CD4-positive, alpha-beta memory T cell (primary cell): ENCODE data around the gene SF3B1. TPM values are rescaled to one million over a fixed set of nuclear protein-coding genes. Genes with fewer than 3 reads are reported as not detected.
A peak's percentile ranks its signal among the peaks of the same experiment; 100 is the strongest.

ENCODE experiments used
- CTCF ChIA-PET: fragments of 350-600 bp; sonication (Branson Sonifier 250); formaldehyde crosslinking; loops from one replicate; lab custom pipeline; 2021; ENCODE audit warnings: inconsistent platforms; ENCODE audit not compliant: partially characterized antibody; lab: Charles Lee
- POLR2A ChIA-PET: fragments of 350-600 bp; sonication (Branson Sonifier 250); formaldehyde crosslinking; loops from one replicate; lab custom pipeline; 2021; ENCODE audit not compliant: partially characterized antibody; lab: Charles Lee
- DNase-seq, 5 donors: peaks; one replicate each; pipeline versions ENCODE4 v3.0.0 to v3.0.0-alpha.2; 2020 to 2022; ENCODE audit warnings: mixed read lengths in 1 of 5
- H3K27ac ChIP-seq: one replicate; pipeline ENCODE4 v1.7.0; 2013; ENCODE audit warnings: low read depth, low read length
- H3K27me3 ChIP-seq: 2 replicates; pipeline ENCODE4 v1.7.0; 2013; ENCODE audit warnings: mild to moderate bottlenecking, low read length, moderate library complexity; ENCODE audit not compliant: insufficient read depth
- H3K36me3 ChIP-seq: 2 replicates; pipeline ENCODE4 v1.7.0; 2013; ENCODE audit warnings: mild to moderate bottlenecking, low read length, moderate library complexity; ENCODE audit not compliant: insufficient read depth
- H3K4me1 ChIP-seq: 2 replicates; pipeline ENCODE4 v1.7.0; 2013; ENCODE audit warnings: mild to moderate bottlenecking, low read length, moderate library complexity; ENCODE audit not compliant: insufficient read depth
- H3K4me3 ChIP-seq, 2 donors: one replicate each; pipeline ENCODE4 v1.7.0; 2013; ENCODE audit warnings: low read length in 2 of 2, mild to moderate bottlenecking in 1 of 2
- H3K9me3 ChIP-seq, 2 donors: one replicate each; pipeline ENCODE4 v1.7.0; 2013; ENCODE audit warnings: low read length in 2 of 2, control low read depth in 1 of 2; ENCODE audit not compliant: control insufficient read depth in 1 of 2
- H3K27ac Mint-ChIP-seq, 7 donors: one replicate each; pipeline ENCODE4 v1.8.0; 2020 to 2021; ENCODE audit warnings: mixed read lengths in 7 of 7, mild to moderate bottlenecking in 6 of 7, inconsistent platforms in 3 of 7, moderate library complexity in 3 of 7
- H3K27me3 Mint-ChIP-seq, 2 donors: one replicate each; pipeline ENCODE4 v1.8.0; 2020 to 2021; ENCODE audit warnings: mixed read lengths in 2 of 2
- H3K36me3 Mint-ChIP-seq, 2 donors: one replicate each; pipeline ENCODE4 v1.8.0; 2020 to 2021; ENCODE audit warnings: mixed read lengths in 2 of 2, inconsistent platforms in 1 of 2, mild to moderate bottlenecking in 1 of 2
- H3K4me1 Mint-ChIP-seq, 4 donors: one replicate each; pipeline ENCODE4 v1.8.0; 2020 to 2021; ENCODE audit warnings: mixed read lengths in 4 of 4, mild to moderate bottlenecking in 1 of 4
- H3K4me3 Mint-ChIP-seq, 8 donors: one replicate each; pipeline ENCODE4 v1.8.0; 2020 to 2021; ENCODE audit warnings: mixed read lengths in 8 of 8, mild to moderate bottlenecking in 7 of 8, moderate library complexity in 6 of 8, inconsistent platforms in 3 of 8
- H3K9me3 Mint-ChIP-seq, 8 donors: one replicate each; pipeline ENCODE4 v1.8.0; 2020 to 2021; ENCODE audit warnings: mixed read lengths in 8 of 8, mild to moderate bottlenecking in 5 of 8, inconsistent platforms in 3 of 8, moderate library complexity in 1 of 8
- intact Hi-C: fragments of 100-400 bp; cut with micrococcal nuclease; formaldehyde crosslinking; loops from one replicate; pipeline ENCODE4 v1.15.1; 2023
- polyA plus RNA-seq, 2 donors: library from polyadenylated mRNA; unstranded; fragments of 300-500 nt; fragmentation: Illumina TruSeq; gene quantifications; one replicate each; pipeline ENCODE4 v1.2.3, GENCODE V29; 2021
- total RNA-seq, 2 experiments: library from RNA; stranded (reverse); gene quantifications; one replicate each; pipeline ENCODE4 v1.2.3, GENCODE V29; 2021

The SF3B1 gene
- total and polyA plus RNA-seq, 4 experiments from 2014 or later: 103 to 604 (median 378) TPM

DNA sequence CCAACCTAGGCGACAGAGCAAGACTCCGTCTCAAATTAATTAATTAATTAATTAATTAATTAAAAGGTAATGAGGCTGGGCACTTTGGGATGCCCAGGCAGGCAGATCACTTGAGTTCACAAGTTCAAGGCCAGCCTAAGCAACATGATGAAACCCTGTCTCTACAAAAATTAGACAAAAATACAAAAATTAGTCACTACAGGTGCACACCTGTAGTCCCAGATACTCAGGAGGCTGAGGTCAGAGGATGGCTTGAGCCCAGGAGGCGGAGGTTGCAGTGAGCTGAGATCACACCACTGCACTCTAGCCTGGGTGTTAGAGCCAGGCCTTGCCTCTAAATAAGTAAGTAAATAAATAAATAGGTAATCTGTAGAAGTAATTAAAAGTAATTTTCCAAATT is 6.8 kb downstream of the SF3B1 start:
- no peaks in the 10 kb centered on the region for H3K9me3 ChIP-seq
- peak overlapping the region in 3 of 8 donors; percentile 39 to 100 (median 78) for H3K4me3 Mint-ChIP-seq
- peak overlapping the region in 1 of 7 donors; percentile 99 for H3K27ac Mint-ChIP-seq
- ChIA-PET POLR2A (no interaction called here), CTCF (no interaction called here)
- no peak overlapping the region for H3K27ac ChIP-seq
- no peak overlapping the region for H3K4me3 ChIP-seq
- H3K36me3 ChIP-seq: peaks cover 8% of the 10 kb centered on the region
- no peaks in the 10 kb centered on the region for H3K9me3 Mint-ChIP-seq
- H3K36me3 Mint-ChIP-seq: peaks cover 9 to 55% of the 10 kb centered on the region in 2 donors
- DNase-seq: no peak
- no peaks in the 10 kb centered on the region for H3K27me3 ChIP-seq
- intact Hi-C loops: no loop called here
- peaks cover 94% of the 10 kb centered on the region for H3K4me1 ChIP-seq
- H3K4me1 Mint-ChIP-seq: peaks cover 60 to 94% (median 75%) of the 10 kb centered on the region in 4 donors
- H3K27me3 Mint-ChIP-seq: no peaks in the 10 kb centered on the region

DNA sequence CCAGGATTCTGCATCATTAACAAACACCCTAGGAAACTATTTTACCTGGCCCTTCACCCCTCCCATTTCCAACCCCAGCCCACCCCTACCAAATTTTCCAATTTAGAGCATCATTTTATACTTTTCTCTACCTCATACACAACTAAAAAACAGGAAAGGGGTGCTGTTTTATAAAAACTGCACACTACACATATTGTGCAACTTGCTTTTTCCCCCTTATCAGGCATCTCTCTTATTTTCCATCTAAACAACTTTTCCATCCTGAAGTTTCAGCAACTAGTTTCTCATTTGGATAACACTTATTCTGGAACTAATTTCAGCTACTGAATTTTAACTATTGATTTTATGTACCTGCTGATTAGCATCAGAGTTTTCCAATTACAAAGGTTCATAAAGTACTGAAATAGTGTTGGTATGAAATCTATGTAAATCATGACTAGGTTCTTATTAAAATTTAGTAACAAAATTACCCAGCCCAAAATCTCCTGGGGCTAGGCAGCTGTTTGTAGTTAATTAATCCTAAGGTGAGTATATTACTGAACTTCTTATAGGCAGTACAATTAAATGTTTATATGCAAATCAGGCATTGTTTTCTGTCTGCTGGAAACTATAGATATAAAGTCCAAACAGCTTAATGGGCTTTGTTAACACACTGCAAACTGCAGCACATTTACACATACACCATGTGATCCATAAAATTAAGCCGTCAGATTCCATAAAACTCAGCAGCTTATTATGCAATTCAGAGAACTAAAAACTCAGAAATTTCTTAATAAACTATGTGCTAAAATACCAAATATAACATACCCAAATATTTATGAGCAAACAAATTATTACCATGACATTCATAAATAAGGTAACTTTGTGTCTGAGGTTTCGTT is 7.9 kb downstream of the SF3B1 start:
- no peaks in the 10 kb centered on the region for H3K9me3 Mint-ChIP-seq
- peak overlapping the region in 6 of 8 donors; percentile 46 to 84 (median 64) for H3K4me3 Mint-ChIP-seq
- no peaks in the 10 kb centered on the region for H3K9me3 ChIP-seq
- no peak for DNase-seq
- H3K27ac Mint-ChIP-seq: peak overlapping the region; percentile 36 to 99 (median 74)
- intact Hi-C loops: no loop called here
- peaks cover 9 to 54% of the 10 kb centered on the region in 2 donors for H3K36me3 Mint-ChIP-seq
- POLR2A ChIA-PET: interaction anchor here (0.8 to 1.0 kb wide), 3 partner anchors 8 to 26 kb away, joined by 3 to 5 read pairs (median 3); partner anchors contain the start of genes COQ10B and SF3B1
- peaks cover 83% of the 10 kb centered on the region for H3K4me1 ChIP-seq
- peaks cover 52 to 83% (median 66%) of the 10 kb centered on the region in 4 donors for H3K4me1 Mint-ChIP-seq
- peak overlapping the region; percentile 6 for H3K27ac ChIP-seq
- CTCF ChIA-PET: interaction anchor here (0.7 kb wide), 1 partner anchor 77 kb away, joined by 3 read pairs; no protein-coding TSS in a partner anchor
- H3K4me3 ChIP-seq: no peak overlapping the region
- H3K36me3 ChIP-seq: peaks cover 8% of the 10 kb centered on the region
- no peaks in the 10 kb centered on the region for H3K27me3 ChIP-seq
- H3K27me3 Mint-ChIP-seq: no peaks in the 10 kb centered on the region

DNA sequence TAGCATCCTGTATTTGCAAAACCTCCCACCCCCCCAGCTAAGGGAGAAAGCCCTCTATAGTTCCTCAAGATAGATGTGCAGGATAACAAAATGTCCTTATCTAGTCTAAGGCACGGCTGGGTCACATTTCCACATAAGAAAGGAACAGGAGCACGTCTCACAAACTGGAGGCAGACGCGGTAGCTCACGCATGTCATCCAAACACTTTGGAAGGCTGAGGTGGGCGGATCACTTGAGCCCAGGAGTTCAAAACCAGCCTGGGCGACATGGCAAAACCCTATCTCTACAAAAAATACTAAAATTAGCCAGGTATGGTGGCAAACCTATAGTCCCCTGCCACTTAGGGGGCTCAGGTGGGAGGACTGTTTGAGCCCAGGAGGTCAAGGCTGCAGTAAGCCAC is 9.3 kb downstream of the SF3B1 start:
- Mint-ChIP-seq H3K27ac (peak overlapping the region in 5 of 7 donors; percentile 36 to 99 (median 60)), H3K36me3 (peaks cover 13 to 56% of the 10 kb centered on the region in 2 donors), H3K9me3 (no peaks in the 10 kb centered on the region), H3K4me3 (peak overlapping the region; percentile 23 to 71 (median 60)), H3K4me1 (peaks cover 44 to 77% (median 58%) of the 10 kb centered on the region in 4 donors), H3K27me3 (no peaks in the 10 kb centered on the region)
- ChIA-PET CTCF (interaction anchor here (2.0 kb wide), 1 partner anchor 312 kb away, joined by 5 read pairs; no protein-coding TSS in a partner anchor), POLR2A (interaction anchor here (3.8 kb wide), 1 partner anchor 9 kb away, joined by 22 read pairs; the partner anchor contains the start of gene SF3B1)
- H3K27me3 ChIP-seq: no peaks in the 10 kb centered on the region
- no peaks in the 10 kb centered on the region for H3K9me3 ChIP-seq
- H3K27ac ChIP-seq: no peak overlapping the region
- H3K4me1 ChIP-seq: peaks cover 70% of the 10 kb centered on the region
- H3K4me3 ChIP-seq: no peak overlapping the region
- peaks cover 11% of the 10 kb centered on the region for H3K36me3 ChIP-seq
- intact Hi-C loops: no loop called here
- no peak for DNase-seq

DNA sequence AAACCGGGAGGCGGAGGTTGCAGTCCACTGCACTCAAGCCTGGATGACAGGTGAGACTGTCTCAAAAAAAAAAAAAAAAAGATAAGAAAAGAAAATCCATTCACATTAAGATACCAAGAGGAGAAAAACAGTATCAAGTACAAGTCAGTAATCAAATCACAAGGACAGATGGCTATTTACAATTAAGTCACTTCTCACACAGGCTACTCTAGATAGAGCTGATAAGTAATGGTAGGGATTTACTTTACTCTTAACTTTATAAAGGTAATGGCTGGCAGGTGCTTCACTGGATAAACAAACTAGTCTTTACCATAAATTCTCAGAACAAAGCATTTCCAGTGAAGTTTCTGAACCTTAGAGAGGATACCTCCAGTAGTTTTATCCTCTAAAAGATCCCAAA is 11.5 kb downstream of the SF3B1 start:
- POLR2A ChIA-PET: interaction anchor here (3.8 kb wide), 1 partner anchor 11 kb away, joined by 22 read pairs; the partner anchor contains the start of gene SF3B1
- Mint-ChIP-seq H3K4me3 (peak overlapping the region in 1 of 8 donors; percentile 18), H3K27ac (peak overlapping the region in 2 of 7 donors; percentile 15 to 60), H3K36me3 (peaks cover 26 to 56% of the 10 kb centered on the region in 2 donors), H3K4me1 (peaks cover 33 to 60% (median 48%) of the 10 kb centered on the region in 4 donors), H3K27me3 (no peaks in the 10 kb centered on the region), H3K9me3 (no peaks in the 10 kb centered on the region)
- no peaks in the 10 kb centered on the region for H3K9me3 ChIP-seq
- intact Hi-C loops: no loop called here
- H3K4me1 ChIP-seq: peaks cover 60% of the 10 kb centered on the region
- H3K27me3 ChIP-seq: no peaks in the 10 kb centered on the region
- H3K36me3 ChIP-seq: peaks cover 30% of the 10 kb centered on the region
- CTCF ChIA-PET: interaction anchor here (1.3 to 2.3 kb wide), 3 partner anchors 10 to 355 kb away, joined by 3 to 9 read pairs (median 5); no protein-coding TSS in a partner anchor
- no peak overlapping the region for H3K4me3 ChIP-seq
- no peak for DNase-seq
- H3K27ac ChIP-seq: no peak overlapping the region

DNA sequence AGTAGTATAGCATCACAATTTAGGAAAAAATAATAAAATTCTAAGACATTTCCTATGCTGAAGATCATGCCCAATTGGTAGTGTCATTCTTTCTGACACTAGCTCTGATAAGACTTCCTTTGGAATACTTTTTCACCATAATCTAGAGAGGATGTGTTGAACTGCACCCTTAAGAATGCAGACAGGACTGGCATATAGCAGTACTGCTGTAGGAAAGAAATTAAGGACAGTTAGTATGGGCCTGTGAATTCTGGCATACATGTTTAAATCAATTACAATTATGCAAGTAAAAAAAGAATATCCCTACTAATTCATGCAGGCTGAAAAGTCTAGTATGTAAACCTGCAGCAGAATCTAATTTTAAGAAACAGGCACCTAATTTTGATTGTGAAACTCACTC is 15.4 kb downstream of the SF3B1 start:
- Mint-ChIP-seq H3K9me3 (peaks cover 0 to 1% (median 0%) of the 10 kb centered on the region in 8 donors), H3K27ac (peak overlapping the region in 3 of 7 donors; percentile 17 to 44 (median 29)), H3K36me3 (peaks cover 46 to 63% of the 10 kb centered on the region in 2 donors), H3K4me1 (peaks cover 14 to 34% (median 25%) of the 10 kb centered on the region in 4 donors), H3K27me3 (no peaks in the 10 kb centered on the region), H3K4me3 (no peak overlapping the region)
- no peak for DNase-seq
- no peaks in the 10 kb centered on the region for H3K9me3 ChIP-seq
- H3K4me1 ChIP-seq: peaks cover 26% of the 10 kb centered on the region
- POLR2A ChIA-PET: no interaction called here
- intact Hi-C loops: no loop called here
- H3K27ac ChIP-seq: peak overlapping the region; percentile 3
- no peak overlapping the region for H3K4me3 ChIP-seq
- peaks cover 64% of the 10 kb centered on the region for H3K36me3 ChIP-seq
- H3K27me3 ChIP-seq: no peaks in the 10 kb centered on the region
- CTCF ChIA-PET: no interaction called here

GRCh38 chr2:197416268-197416667 is 18.6 kb downstream of the SF3B1 start:
- Mint-ChIP-seq H3K4me3 (no peak overlapping the region), H3K36me3 (peaks cover 43 to 64% of the 10 kb centered on the region in 2 donors), H3K4me1 (peaks cover 8 to 17% (median 15%) of the 10 kb centered on the region in 4 donors), H3K9me3 (peaks cover 0 to 1% (median 0%) of the 10 kb centered on the region in 8 donors), H3K27me3 (no peaks in the 10 kb centered on the region), H3K27ac (peak overlapping the region in 3 of 7 donors; percentile 2 to 77 (median 65))
- Histone ChIP-seq H3K9me3 (no peaks in the 10 kb centered on the region), H3K27ac (no peak overlapping the region), H3K4me1 (peaks cover 13% of the 10 kb centered on the region), H3K4me3 (no peak overlapping the region), H3K36me3 (peaks cover 72% of the 10 kb centered on the region), H3K27me3 (no peaks in the 10 kb centered on the region)
- ChIA-PET POLR2A (interaction anchor here (0.8 kb wide), 1 partner anchor 11 kb away, joined by 3 read pairs; no protein-coding TSS in a partner anchor), CTCF (interaction anchor here (1.4 kb wide), 1 partner anchor 305 kb away, joined by 4 read pairs; no protein-coding TSS in a partner anchor)
- DNase-seq: no peak
- intact Hi-C loops: no loop called here
